GM12891 (cell line): ENCODE data around the gene ATOH8.

ENCODE experiments used
- PAX5 ChIP-seq: IDR thresholded peaks from 2 replicates; pipeline ENCODE4 v1.6.1; 2011; ENCODE audit warnings: low read length, moderate library complexity, mild to moderate bottlenecking; ENCODE audit not compliant: insufficient read depth, severe bottlenecking
- POLR2A ChIP-seq: IDR thresholded peaks from 2 replicates; pipeline ENCODE4 v1.6.1; 2011; ENCODE audit warnings: low read depth, low read length, control low read depth
- POLR2AphosphoS5 ChIP-seq: IDR thresholded peaks from 2 replicates; pipeline ENCODE4 v1.6.1; 2011; ENCODE audit warnings: low read depth, low read length, control low read depth
- TAF1 ChIP-seq: IDR thresholded peaks from 2 replicates; pipeline ENCODE4 v1.6.1; 2011; ENCODE audit warnings: low read depth, low read length, control low read depth

DNA sequence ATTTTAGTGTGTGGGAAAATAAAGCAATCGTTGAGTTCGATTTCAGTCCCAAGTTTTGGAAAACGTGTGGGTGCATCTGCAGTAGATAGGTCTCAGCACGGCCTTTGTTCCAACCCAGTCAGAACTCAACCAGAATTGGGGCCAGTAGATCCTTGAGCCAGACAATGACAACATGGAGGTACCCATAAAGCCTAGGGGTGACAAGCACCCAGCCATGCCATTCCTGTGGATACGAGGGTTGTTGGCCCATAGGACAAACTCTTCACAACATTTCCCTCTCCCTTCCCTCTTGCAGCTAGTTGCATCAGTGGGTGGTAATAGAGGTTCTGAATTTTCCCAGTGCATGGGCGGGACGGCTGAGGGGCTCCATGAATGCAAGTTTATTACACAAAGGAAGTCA, 74.9 kb downstream of the ATOH8 start:
- TF ChIP-seq POLR2AphosphoS5: no peak
- no peak for TF ChIP-seq POLR2A
- no peak for TF ChIP-seq TAF1
- TF ChIP-seq PAX5: no peak
